Measurements from ENCODE around the gene DDX31.

- TF ChIP-seq CTCF (IDR thresholded peaks at IDR 0.05) (no peak), IRF2 (CRISPR knock-in tag; IDR thresholded peaks at IDR 0.05; ENCODE audit: borderline replicate concordance, low read depth) (no peak), CREB1 (CRISPR knock-in tag; IDR thresholded peaks at IDR 0.05) (no peak), NFE2L1 (CRISPR knock-in tag; IDR thresholded peaks at IDR 0.05) (no peak)
- TF ChIP-seq, protein P1, sequence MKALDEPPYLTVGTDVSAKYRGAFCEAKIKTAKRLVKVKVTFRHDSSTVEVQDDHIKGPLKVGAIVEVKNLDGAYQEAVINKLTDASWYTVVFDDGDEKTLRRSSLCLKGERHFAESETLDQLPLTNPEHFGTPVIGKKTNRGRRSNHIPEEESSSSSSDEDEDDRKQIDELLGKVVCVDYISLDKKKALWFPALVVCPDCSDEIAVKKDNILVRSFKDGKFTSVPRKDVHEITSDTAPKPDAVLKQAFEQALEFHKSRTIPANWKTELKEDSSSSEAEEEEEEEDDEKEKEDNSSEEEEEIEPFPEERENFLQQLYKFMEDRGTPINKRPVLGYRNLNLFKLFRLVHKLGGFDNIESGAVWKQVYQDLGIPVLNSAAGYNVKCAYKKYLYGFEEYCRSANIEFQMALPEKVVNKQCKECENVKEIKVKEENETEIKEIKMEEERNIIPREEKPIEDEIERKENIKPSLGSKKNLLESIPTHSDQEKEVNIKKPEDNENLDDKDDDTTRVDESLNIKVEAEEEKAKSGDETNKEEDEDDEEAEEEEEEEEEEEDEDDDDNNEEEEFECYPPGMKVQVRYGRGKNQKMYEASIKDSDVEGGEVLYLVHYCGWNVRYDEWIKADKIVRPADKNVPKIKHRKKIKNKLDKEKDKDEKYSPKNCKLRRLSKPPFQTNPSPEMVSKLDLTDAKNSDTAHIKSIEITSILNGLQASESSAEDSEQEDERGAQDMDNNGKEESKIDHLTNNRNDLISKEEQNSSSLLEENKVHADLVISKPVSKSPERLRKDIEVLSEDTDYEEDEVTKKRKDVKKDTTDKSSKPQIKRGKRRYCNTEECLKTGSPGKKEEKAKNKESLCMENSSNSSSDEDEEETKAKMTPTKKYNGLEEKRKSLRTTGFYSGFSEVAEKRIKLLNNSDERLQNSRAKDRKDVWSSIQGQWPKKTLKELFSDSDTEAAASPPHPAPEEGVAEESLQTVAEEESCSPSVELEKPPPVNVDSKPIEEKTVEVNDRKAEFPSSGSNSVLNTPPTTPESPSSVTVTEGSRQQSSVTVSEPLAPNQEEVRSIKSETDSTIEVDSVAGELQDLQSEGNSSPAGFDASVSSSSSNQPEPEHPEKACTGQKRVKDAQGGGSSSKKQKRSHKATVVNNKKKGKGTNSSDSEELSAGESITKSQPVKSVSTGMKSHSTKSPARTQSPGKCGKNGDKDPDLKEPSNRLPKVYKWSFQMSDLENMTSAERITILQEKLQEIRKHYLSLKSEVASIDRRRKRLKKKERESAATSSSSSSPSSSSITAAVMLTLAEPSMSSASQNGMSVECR (CRISPR knock-in tag; IDR thresholded peaks at IDR 0.05; ENCODE audit: borderline replicate concordance) = no peak
- TF ChIP-seq, protein P2, sequence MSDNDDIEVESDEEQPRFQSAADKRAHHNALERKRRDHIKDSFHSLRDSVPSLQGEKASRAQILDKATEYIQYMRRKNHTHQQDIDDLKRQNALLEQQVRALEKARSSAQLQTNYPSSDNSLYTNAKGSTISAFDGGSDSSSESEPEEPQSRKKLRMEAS (CRISPR knock-in tag; IDR thresholded peaks at IDR 0.05) = no peak
- TF ChIP-seq, protein P3, sequence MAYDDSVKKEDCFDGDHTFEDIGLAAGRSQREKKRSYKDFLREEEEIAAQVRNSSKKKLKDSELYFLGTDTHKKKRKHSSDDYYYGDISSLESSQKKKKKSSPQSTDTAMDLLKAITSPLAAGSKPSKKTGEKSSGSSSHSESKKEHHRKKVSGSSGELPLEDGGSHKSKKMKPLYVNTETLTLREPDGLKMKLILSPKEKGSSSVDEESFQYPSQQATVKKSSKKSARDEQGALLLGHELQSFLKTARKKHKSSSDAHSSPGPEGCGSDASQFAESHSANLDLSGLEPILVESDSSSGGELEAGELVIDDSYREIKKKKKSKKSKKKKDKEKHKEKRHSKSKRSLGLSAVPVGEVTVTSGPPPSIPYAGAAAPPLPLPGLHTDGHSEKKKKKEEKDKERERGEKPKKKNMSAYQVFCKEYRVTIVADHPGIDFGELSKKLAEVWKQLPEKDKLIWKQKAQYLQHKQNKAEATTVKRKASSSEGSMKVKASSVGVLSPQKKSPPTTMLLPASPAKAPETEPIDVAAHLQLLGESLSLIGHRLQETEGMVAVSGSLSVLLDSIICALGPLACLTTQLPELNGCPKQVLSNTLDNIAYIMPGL (CRISPR knock-in tag; IDR thresholded peaks at IDR 0.05) = no peak
- TF ChIP-seq, protein P4, sequence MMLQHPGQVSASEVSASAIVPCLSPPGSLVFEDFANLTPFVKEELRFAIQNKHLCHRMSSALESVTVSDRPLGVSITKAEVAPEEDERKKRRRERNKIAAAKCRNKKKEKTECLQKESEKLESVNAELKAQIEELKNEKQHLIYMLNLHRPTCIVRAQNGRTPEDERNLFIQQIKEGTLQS (CRISPR knock-in tag; conservative IDR thresholded peaks at IDR 0.05) = no peak
Measured at GRCh38 chr9:132703336-132703735, 33.6 kb upstream of the DDX31 start.

Data from WTC11 (cell line).